CD4-positive, alpha-beta T cell treated with Interleukin-4 for 1 hour (primary cell): ENCODE results near the gene PLA1A.

ENCODE experiments used
- DNase-seq, 2 donors: peaks; one replicate each; pipeline ENCODE4 v3.0.0-alpha.2; 2020 to 2022

Gene PLA1A

DNA sequence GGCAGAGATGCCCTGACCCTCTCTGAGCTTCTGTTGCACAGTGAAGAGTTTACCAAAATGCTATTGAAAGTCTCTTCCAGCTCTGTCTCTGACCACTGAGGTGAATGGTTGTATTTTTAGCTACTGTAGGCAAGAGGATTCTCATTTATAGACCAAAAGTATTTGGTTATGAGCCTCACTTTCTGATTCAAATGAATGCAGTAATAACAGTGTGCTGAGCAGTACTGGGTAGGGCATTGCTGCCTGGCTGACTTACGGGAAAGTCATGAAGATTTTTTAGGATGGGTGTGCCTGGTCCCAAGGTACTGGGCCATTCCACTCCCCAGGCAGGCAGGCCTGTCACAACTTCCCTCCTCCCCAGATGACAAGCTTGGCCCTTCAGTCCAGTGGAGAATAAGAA is 15.5 kb downstream of the PLA1A start:
- DNase-seq, result no peak

DNA sequence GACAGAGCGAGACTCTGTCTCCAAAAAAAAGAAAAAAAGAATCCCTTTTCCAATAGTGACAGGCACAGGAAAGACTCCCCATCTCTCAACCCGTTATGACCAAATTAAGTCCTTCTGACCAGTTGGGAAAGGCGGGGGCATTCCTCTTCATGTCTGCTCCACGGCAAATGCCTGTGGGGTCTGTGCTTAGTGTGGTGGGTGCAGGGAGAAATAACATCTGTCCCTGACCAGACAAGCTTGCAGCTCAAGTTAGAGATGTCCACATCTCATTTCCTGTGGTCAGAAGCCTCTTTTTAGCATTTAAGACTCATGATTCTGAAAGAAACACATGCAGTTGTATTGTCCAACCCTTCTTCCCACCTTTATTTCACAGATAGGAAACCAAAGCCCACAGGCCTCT is 16.2 kb downstream of the PLA1A start:
- no peak for DNase-seq

GRCh38 chr3:119616056-119616455 is 18.4 kb downstream of the PLA1A start:
- DNase-seq, result no peak

GRCh38 chr3:119619094-119619493 is 21.4 kb downstream of the PLA1A start:
- no peak for DNase-seq

- no peak for DNase-seq
Observed at GRCh38 chr3:119620899-119621298, 23.2 kb downstream of the PLA1A start.

DNA sequence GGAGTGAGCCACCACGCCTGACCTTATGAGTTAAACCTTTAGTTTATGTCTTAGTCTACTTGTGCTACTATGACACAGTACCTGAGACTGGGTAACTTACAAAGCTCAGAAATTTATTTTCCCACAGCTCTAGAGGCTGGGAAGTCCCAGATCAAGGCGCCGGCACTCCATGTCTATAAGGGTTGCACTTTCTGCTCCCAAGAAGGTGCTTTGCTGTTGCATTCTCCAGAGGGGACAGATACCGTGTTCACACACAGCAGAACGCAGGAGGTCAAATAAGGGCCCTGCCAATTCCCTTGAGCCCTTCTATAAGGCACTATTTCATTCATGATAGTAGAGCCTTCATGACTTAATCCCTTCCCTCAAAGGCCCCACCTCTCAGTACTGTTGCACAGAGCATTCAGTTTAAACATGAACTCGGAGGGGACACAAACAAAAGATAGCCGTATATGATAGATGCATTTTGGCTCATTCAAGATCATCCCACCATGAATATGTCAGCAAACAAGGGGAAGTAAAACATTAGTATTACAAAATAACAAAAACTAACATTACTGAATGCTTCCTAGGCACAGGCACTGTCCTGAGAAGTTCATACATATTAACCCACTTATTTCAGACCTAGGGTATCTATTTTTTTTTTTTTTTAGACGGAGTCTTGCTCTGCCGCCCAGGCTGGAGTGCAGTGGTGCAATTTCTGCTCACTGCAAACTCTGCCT is 26.5 kb downstream of the PLA1A start:
- no peak for DNase-seq

- no peak for DNase-seq
Observed at GRCh38 chr3:119625451-119626153, 27.9 kb downstream of the PLA1A start.

DNA sequence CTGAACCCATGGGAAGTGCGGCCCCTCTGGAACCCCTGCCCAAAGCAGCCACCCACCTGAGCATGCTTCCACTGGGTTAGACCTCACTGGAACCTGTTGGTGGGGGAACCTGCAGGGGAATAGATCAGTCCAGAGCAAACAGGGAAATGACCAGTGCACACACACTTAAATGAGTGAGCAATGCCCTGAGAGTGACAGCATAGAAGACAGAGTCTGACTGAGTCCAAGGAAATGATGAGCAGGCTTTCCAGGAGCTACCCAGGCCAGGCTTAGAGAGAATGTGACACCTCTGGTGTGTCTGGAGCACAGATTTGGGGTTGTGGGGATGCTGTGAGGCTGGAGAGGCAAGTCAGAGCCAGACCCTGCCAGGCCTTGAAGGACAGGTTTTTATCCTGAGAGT is 28.5 kb downstream of the PLA1A start:
- DNase-seq, result no peak

GRCh38 chr3:119627461-119627860 is 29.8 kb downstream of the PLA1A start:
- DNase-seq, result peak; percentile 32 to 50

DNA sequence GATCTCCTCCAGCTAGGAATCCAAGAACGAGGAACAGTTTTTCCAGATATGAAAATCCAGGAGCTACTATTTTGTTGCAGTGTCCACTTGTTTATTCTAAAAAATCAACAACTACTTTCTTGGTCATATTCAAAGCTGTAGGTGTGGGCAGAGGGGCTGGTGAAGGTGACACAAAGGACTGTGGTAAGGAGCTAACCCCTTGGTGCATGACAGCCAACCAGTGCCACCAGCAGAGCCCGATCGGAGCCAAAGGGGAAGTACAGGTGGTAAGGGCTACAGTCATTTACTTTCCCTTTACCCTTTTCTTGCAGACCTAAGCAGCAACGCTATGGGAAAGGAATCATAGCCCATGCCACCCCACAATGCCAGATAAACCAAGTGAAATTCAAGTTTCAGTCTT is 30.7 kb downstream of the PLA1A start:
- DNase-seq, result peak; percentile 21 to 41

DNA sequence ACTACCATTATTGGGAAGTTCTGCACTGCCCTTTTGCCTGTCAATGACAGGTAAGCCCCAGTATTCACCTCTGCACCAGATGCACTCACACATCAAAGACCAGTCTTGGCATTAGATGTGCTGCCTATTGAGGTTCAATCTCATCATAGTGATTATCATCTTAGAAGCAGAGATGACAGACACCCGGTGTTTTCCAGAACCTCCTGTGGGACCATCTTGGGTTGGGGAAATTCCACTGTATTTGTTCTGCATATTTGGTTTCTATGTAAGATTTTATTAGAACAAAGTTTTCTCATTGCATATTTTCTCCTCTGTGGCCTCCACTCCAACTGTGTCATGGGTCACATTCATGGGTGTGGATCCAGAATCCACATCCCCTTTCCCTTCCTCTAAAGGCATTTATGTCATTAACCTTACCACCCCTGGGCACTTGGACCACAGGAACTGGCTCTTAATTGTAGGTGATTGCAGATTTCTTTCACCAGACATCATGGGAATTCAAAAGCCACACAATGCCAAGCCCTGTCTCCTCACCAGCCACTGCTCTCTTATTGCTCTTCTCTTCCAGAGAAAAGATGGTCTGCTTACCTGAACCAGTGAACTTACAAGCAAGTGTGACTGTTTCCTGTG is 31.2 kb downstream of the PLA1A start:
- peak; percentile 39 to 43 for DNase-seq

DNA sequence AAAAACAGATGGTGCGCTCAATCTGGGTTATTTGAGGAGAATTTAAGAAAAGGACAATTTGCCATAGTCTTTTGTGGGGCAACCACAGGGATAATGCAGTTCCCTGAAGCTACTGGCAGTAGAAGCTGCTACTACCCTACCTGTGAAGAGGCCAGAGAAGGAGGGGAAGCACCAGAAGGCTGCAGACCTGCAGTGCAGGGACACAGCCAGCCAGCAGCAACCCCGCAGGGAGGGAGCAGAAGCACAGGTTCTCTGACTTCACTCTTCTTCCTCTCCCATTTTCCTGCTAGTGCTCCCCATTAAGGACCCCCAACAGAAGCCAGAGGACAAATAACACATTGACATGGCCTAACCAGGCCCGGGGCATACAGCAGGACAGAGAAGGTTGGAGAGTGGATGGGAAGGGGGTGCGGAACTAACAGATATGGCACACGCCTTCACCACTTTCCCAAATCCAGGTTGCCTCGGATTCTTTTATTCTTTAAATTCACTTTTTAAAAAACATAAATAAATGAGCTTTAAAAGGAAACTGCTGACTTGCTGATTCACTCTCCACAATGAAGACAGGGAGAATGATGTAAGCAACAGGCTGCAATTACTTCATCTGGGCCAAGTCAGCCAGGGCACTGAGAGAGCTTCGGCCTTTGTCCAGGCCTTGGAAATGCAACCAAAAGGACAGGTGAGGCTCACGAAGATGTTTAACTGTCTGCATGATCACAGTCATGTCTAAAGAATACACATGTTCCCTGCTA is 32.6 kb downstream of the PLA1A start:
- peak in 1 of 2 donors; percentile 42 for DNase-seq

DNA sequence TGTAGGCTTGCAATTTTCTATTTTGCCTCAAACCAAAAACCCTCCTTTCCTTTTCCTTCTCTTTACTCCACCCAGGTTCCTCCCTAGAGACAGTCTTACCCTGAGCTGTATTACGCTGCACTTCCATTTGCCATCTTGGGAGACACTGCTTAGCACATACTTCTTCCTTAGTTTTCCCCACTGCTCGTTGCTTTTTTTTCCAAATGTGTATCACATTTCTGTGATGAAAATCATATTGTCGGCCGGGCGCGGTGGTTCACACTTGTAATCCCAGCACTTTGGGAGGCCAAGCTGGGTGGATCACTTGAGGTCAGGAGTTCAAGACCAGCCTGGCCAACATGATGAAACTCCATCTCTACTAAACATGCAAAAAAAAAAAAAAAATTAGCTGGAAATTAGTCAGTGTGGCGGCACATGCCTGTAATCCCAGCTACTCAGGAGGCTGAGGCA is 33.2 kb downstream of the PLA1A start:
- no peak for DNase-seq

GRCh38 chr3:119631516-119631915 is 33.8 kb downstream of the PLA1A start:
- no peak for DNase-seq

GRCh38 chr3:119632216-119632615 is 34.5 kb downstream of the PLA1A start:
- DNase-seq, result no peak

GRCh38 chr3:119632829-119633228 is 35.1 kb downstream of the PLA1A start:
- DNase-seq, result no peak

DNA sequence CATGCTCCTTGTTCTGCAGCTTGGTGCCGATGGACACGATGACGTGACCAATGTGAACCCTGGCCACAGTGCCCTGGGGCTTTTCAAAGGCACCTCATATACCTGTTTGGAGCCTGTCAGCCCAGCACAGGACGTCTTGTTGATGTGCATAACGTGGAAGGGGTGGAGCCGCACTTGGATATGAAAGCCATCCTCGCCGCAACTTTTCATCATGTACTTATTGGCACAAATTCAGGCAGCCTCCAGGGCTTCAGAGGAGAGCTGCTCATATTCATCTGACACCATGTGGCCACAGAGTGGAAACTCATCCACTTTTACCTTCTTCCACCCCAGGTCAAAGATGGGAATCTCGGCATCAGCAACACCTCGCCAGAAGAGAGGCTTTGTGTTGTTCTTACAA is 38.0 kb downstream of the PLA1A start:
- DNase-seq, result no peak

DNA sequence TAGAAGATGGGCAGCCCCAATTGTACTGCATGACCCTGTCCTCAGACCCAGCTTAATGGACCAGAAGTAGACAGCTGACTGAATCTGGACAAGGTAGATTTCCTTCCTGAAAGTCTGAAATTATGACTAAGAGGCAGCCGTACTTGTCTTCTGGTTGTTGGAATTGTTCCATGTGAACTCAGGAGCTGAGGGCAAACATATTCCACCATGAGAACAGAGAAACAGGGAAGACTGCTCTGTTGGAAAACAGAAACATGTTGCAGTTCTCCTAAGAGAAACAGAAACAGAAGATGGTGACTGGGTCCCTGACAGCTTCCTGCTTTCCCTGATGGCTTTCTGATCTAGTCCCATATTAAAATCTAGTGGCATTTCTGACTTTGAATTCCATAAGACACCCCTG is 38.6 kb downstream of the PLA1A start:
- DNase-seq, result no peak

- no peak for DNase-seq
Observed at GRCh38 chr3:119636891-119637611, 39.4 kb downstream of the PLA1A start.

DNA sequence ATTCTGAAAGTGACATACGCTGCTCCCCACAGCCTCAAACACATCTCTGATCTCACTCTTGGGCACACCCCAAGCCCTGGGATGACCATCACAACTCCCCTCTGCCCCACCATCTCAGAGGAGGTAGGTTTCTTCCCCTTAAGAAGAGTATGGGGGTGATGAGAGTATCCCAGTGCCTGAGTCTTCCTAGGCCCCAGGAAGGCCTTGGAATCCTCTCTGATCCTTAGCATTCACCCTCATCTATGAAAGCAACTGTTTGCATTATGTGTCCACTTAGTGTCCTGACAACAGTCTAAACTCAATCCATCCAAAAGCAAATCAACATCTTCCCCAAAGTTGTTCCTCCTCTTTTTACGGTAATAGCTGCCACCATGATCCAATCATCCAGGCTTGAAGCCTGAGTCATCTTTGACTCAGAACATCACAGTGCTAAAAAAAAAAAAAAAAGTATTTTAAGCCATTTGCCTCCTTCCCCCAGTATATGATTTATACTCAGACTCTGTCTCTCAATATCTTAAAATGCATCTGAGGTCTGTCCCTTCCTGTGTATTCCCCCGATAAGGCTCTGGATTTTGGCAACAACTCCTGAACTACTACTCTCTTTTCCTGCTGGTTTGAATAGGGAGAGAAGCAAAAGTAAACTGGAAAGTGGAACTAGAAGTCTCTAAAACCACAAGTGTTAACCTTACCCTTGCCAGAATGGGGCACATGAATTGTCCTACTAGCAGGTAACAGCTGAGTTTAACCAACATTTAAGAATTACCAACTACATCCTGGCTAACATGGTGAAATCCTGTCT is 40.2 kb downstream of the PLA1A start:
- DNase-seq, result peak; percentile 10 to 27

DNA sequence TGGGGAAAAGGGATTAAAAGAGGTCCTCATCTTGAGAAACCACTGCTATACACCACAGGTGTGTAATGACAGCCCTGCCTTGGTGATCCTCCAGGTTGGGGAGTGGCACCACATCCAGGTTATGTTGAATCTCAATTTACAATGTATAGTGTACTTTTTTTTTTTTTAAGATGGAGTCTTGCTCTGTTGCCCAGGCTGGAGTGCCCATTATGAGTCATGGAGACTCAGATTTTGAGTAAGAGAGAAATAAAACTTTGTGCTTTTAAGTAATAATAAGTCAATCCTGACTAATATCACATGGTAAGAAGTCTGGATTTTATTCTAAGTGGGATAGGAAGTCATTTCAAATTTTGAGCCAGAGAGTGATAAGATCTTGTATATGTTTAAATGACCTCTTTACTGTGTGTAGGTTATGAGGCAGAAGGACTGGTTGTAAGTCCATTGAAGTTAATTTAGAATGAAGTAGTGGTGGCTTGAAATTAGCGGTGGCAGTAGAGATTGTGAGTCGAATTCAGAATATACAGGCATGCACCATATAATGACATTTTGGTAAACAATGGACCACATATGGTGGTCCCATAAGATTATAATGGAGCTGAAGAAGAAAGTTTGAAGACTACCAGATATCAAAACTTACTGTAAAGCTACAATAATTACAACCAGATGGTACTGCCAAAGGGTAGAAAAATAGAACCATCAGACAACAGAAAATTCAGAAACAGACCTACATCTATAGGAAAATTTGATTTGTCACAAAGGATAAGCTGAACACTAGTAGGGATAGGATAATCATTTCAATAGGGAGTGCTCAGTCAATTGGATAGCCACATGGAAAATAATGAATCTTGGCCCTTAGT is 42.0 kb downstream of the PLA1A start:
- no peak for DNase-seq
